SH-SY5Y (cell line): ENCODE data around the gene H1-8.

ENCODE experiments used
- GATA2 ChIP-seq: IDR thresholded peaks from 2 replicates; pipeline ENCODE4 v1.6.1; 2011; ENCODE audit warnings: mild to moderate bottlenecking, low read depth, low read length
- GATA3 ChIP-seq: IDR thresholded peaks from 2 replicates; pipeline ENCODE4 v1.6.1; 2011; ENCODE audit warnings: low read depth, mild to moderate bottlenecking, low read length, moderate library complexity

DNA sequence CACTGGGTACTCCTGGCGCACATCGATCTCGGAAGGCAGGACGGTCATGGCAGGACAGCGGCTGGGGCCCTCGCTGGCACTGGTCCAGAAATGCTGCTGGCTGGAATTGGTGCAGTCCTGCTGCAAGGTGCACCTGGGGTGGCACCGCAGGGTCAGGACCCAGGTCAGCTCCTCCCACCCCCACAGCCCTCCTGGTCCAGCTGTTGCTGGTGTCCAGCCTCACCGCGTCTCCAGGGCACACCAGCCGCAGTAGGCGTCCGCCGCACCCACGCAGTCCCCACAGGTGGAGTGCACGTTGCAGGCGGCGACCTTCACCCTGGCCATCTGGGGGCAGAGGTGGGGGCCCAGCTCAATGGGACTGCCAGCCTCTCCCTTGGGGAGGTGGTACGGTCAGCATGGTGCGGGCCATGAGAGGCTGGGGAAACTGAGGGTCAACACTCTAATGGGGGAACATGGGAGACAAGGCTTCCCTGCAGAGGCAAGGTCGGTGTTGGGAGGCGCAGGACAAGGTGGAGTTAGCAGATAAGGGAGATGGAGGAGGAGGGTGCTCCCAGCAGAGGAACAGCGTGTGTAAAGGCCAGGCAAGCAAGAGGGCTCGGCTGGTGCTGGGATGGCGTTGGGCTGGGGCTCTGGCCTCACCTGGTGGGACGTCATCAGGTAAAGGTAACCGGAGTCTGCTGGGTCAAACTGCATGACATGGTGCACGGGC is 43.1 kb downstream of the H1-8 start:
- TF ChIP-seq GATA3 = no peak
- no peak for TF ChIP-seq GATA2
